Measurements from ENCODE around the gene HIVEP3.

Gene HIVEP3

GRCh38 chr1:41536361-41536802 lies 382.3 kb downstream of the HIVEP3 start:
- Histone ChIP-seq H3K36me3 (peaks cover 0 to 10% (median 0%) of the 10 kb centered on the region in 11 experiments; a peak in 1 of 22 replicates), H3K4me2 (peak overlapping the region; percentile 70 to 96 (median 86)), H3K27me3 (no peaks in the 10 kb centered on the region), H4K20me1 (peaks cover 0 to 53% (median 0%) of the 10 kb centered on the region in 11 experiments; a peak in 6 of 22 replicates), H3K9ac (peak overlapping the region in 8 of 11 experiments; percentile 11 to 77 (median 70); a peak in 12 of 22 replicates), H3K27ac (peak overlapping the region in 9 of 11 experiments; percentile 2 to 87 (median 77); a peak in 16 of 22 replicates), H3K4me1 (peaks cover 49 to 79% (median 70%) of the 10 kb centered on the region in 10 experiments), H3K9me3 (replicated peaks in 1 of 11) (no peaks in the 10 kb centered on the region), H3K4me3 (peak overlapping the region in 3 of 10 experiments; percentile 23 to 37 (median 23); a peak in 3 of 20 replicates)
- TF ChIP-seq Cebpa-rat (IDR thresholded peaks at IDR 0.05), result no peak

DNA sequence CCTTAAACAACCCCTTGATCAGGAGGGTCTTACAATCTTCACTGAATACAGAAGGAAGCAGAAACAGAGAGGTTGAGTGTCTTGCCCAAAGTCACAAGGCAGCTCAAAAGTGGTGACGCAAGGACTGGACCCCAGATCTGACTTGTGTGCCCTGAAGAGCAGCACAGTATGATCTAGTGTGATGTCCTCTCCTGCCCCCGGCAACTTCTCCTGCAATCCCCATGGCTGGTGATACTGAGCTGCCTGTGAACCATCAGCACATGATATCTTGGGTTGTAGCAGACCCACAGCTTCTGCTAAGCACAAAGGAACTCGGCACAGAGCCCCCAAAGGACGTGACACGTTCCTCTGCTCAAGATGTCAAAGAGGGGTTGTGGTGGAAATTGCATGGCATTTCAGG lies 383.0 kb downstream of the HIVEP3 start:
- H3K9ac ChIP-seq, result peak overlapping the region in 6 of 11 experiments; percentile 2 to 77 (median 73); a peak in 10 of 22 replicates
- no peak for TF ChIP-seq Cebpa-rat (IDR thresholded peaks at IDR 0.05)
- H3K4me1 ChIP-seq, result peaks cover 43 to 73% (median 63%) of the 10 kb centered on the region in 10 experiments
- peaks cover 0 to 1% (median 0%) of the 10 kb centered on the region in 11 experiments; a peak in 1 of 22 replicates for H3K9me3 ChIP-seq (replicated peaks in 1 of 11)
- H3K36me3 ChIP-seq, result peaks cover 0 to 8% (median 0%) of the 10 kb centered on the region in 11 experiments; a peak in 1 of 22 replicates
- peak overlapping the region in 9 of 11 experiments; percentile 2 to 87 (median 77); a peak in 15 of 22 replicates for H3K27ac ChIP-seq
- no peaks in the 10 kb centered on the region for H3K27me3 ChIP-seq
- H4K20me1 ChIP-seq, result peaks cover 0 to 46% (median 0%) of the 10 kb centered on the region in 11 experiments; a peak in 6 of 22 replicates
- H3K4me2 ChIP-seq, result peak overlapping the region; percentile 70 to 96 (median 86)
- no peak overlapping the region; a peak in 1 of 20 replicates for H3K4me3 ChIP-seq

- peak overlapping the region in 4 of 11 experiments; percentile 73 to 77 (median 74); a peak in 6 of 22 replicates for H3K9ac ChIP-seq
- H3K4me2 ChIP-seq, result peak overlapping the region; percentile 70 to 96 (median 86)
- H4K20me1 ChIP-seq, result peaks cover 0 to 43% (median 0%) of the 10 kb centered on the region in 11 experiments; a peak in 6 of 22 replicates
- H3K4me3 ChIP-seq, result no peak overlapping the region; a peak in 1 of 20 replicates
- H3K36me3 ChIP-seq, result peaks cover 0 to 8% (median 0%) of the 10 kb centered on the region in 11 experiments; a peak in 1 of 22 replicates
- H3K4me1 ChIP-seq, result peaks cover 38 to 68% (median 59%) of the 10 kb centered on the region in 10 experiments
- peaks cover 0 to 6% (median 0%) of the 10 kb centered on the region in 11 experiments; a peak in 1 of 22 replicates for H3K9me3 ChIP-seq (replicated peaks in 1 of 11)
- H3K27ac ChIP-seq, result peak overlapping the region in 7 of 11 experiments; percentile 15 to 87 (median 80); a peak in 10 of 22 replicates
- TF ChIP-seq Cebpa-rat (IDR thresholded peaks at IDR 0.05), result no peak
- no peaks in the 10 kb centered on the region for H3K27me3 ChIP-seq
Observed at GRCh38 chr1:41535276-41535675, 383.4 kb downstream of the HIVEP3 start.

DNA sequence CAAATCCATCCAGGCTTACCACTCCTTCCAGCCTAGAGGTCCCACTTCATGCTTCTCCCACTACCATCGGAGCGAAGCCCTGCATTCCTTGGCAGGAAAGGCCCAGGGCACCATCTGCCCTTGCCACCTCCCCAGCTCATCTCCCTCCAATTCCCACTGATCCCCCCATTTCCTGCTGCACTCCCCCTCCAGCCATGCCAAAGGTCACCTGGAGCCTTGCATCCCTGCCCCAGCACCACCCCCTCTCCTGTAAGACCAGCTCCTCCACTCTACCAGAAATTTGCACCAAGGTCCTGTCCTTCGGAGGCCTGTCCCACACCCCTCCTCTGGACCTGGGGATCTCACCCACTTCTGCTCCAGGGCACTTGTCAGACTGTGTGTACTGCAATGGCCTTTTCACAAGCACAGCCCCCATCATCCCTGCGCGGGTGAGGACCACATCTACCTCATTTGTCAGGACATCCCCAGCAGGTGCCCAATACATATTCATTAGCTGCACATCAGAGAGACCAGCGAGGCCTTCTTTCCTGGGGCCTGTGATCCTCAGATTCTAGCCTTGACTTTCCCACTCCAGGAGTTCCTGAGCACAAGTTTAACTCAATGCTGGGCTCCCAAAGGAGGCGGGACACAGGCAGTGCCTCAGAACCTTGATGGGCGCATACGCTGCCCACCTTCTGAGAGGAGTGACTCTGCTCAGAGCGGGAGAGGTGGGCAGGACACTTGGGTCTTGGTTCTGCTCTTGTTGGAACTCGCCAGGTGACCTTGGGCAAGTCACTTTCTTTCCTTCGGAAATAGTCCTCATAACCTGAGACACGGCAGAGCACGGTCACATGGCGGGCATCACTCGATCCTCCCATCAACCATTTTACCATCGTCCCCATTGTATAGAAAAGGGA lies 384.3 kb downstream of the HIVEP3 start:
- Histone ChIP-seq H4K20me1 (peaks cover 0 to 36% (median 0%) of the 10 kb centered on the region in 11 experiments; a peak in 6 of 22 replicates), H3K27me3 (no peaks in the 10 kb centered on the region), H3K9me3 (replicated peaks in 1 of 11) (peaks cover 0 to 9% (median 0%) of the 10 kb centered on the region in 11 experiments; a peak in 1 of 22 replicates), H3K4me1 (peaks cover 38 to 60% (median 51%) of the 10 kb centered on the region in 10 experiments), H3K27ac (no peak overlapping the region), H3K36me3 (peaks cover 0 to 8% (median 0%) of the 10 kb centered on the region in 11 experiments; a peak in 1 of 22 replicates), H3K4me3 (no peak overlapping the region), H3K9ac (no peak overlapping the region), H3K4me2 (peak overlapping the region in 8 of 11 experiments; percentile 79 to 96 (median 92); a peak in 16 of 22 replicates)
- TF ChIP-seq Cebpa-rat (IDR thresholded peaks at IDR 0.05), result no peak

GRCh38 chr1:41533731-41534080 lies 385.0 kb downstream of the HIVEP3 start:
- H3K9me3 ChIP-seq (replicated peaks in 1 of 11), result peaks cover 0 to 9% (median 0%) of the 10 kb centered on the region in 11 experiments; a peak in 2 of 22 replicates
- TF ChIP-seq Cebpa-rat (IDR thresholded peaks at IDR 0.05), result no peak
- no peak overlapping the region for H3K9ac ChIP-seq
- H3K4me3 ChIP-seq, result no peak overlapping the region
- H3K4me1 ChIP-seq, result peaks cover 37 to 53% (median 44%) of the 10 kb centered on the region in 10 experiments
- H3K36me3 ChIP-seq, result peaks cover 0 to 8% (median 0%) of the 10 kb centered on the region in 11 experiments; a peak in 1 of 22 replicates
- H3K27ac ChIP-seq, result no peak overlapping the region
- H4K20me1 ChIP-seq, result peaks cover 0 to 29% (median 0%) of the 10 kb centered on the region in 11 experiments; a peak in 5 of 22 replicates
- no peaks in the 10 kb centered on the region for H3K27me3 ChIP-seq
- peak overlapping the region in 2 of 11 experiments; percentile 7 to 79; a peak in 1 of 22 replicates for H3K4me2 ChIP-seq

- Histone ChIP-seq H3K27me3 (no peaks in the 10 kb centered on the region), H3K9me3 (replicated peaks in 1 of 11) (peaks cover 0 to 9% (median 0%) of the 10 kb centered on the region in 11 experiments; a peak in 2 of 22 replicates)
Observed at GRCh38 chr1:41533016-41533730, 385.5 kb downstream of the HIVEP3 start.

DNA sequence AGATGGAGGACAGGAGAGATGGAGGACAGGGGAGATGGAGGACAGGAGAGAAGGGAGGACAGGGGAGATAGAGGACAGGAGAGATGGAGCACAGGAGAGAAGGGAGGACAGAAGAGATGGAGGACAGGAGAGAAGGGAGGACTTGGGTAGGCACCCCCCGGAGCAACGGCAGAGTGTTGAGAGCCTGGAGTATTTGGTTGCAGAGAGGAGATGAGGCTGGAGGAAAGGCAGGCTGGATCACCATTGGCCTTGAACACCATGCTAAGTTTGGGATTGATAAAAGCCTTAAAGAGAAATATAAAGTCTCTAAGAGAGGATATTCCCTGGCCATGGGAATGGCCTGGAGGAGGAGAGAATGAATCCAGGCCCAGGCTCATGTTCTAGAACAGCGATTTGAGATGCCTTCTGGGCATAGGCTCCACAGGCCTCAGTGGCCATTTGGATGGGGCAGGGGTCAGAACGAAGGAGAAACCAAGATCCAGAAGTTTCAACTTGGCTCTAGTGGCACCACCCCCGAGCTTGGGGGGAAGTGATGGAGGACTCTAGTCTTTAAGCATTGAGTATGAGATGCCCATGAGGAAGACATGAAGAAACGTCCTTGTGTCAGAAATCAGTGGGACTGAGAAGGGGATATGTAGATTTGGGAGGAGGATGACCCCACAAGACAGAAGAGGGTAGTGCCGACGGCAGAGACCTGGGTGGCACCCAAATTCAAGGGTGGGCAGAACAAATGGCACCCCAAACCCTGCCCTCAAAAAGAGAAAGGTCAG lies 386.3 kb downstream of the HIVEP3 start:
- H3K4me3 ChIP-seq, result no peak overlapping the region
- H4K20me1 ChIP-seq, result peaks cover 0 to 17% (median 0%) of the 10 kb centered on the region in 11 experiments; a peak in 4 of 22 replicates
- no peak overlapping the region for H3K9ac ChIP-seq
- H3K27me3 ChIP-seq, result no peaks in the 10 kb centered on the region
- peaks cover 0 to 8% (median 0%) of the 10 kb centered on the region in 11 experiments; a peak in 1 of 22 replicates for H3K36me3 ChIP-seq
- H3K9me3 ChIP-seq (replicated peaks in 1 of 11), result peaks cover 0 to 9% (median 0%) of the 10 kb centered on the region in 11 experiments; a peak in 2 of 22 replicates
- no peak for TF ChIP-seq Cebpa-rat (IDR thresholded peaks at IDR 0.05)
- H3K4me2 ChIP-seq, result 0 out of 22 replicates have a peak overlapping the region, but pooled peaks of 1 of the 11 experiments have one; percentile 7
- H3K27ac ChIP-seq, result no peak overlapping the region
- peaks cover 24 to 39% (median 31%) of the 10 kb centered on the region in 10 experiments for H3K4me1 ChIP-seq

More at GRCh38 chr1:41533016-41533730, 385.5 kb downstream of the HIVEP3 start:
- Histone ChIP-seq H3K4me1 (peaks cover 32 to 47% (median 39%) of the 10 kb centered on the region in 10 experiments), H3K4me3 (no peak overlapping the region), H3K9ac (no peak overlapping the region), H3K27ac (no peak overlapping the region), H3K4me2 (peak overlapping the region in 2 of 11 experiments; percentile 7 to 79; a peak in 1 of 22 replicates), H4K20me1 (peaks cover 0 to 24% (median 0%) of the 10 kb centered on the region in 11 experiments; a peak in 5 of 22 replicates), H3K36me3 (peaks cover 0 to 8% (median 0%) of the 10 kb centered on the region in 11 experiments; a peak in 1 of 22 replicates)
- no peak for TF ChIP-seq Cebpa-rat (IDR thresholded peaks at IDR 0.05)
